SK-N-MC (cell line): ENCODE measurements around the gene SLAIN2.
A peak's percentile ranks its signal among the peaks of the same experiment; 100 is the strongest.

ENCODE experiments used
- DNase-seq: peaks from one replicate; pipeline ENCODE4 v3.0.0-alpha.2; 2011; ENCODE audit warnings: low read depth, low spot score
- H3K27ac ChIP-seq: fragments of 200-600 bp; sonication (generic); 2 replicates; pipeline ENCODE4 v1.5.1; 2016; ENCODE audit warnings: mixed run types
- H3K36me3 ChIP-seq: fragments of 200-600 bp; sonication (generic); 2 replicates; pipeline ENCODE4 v1.6.1; 2017; ENCODE audit warnings: antibody characterized with exemption, low read length, mixed read lengths; ENCODE audit not compliant: insufficient read depth
- H3K4me3 ChIP-seq: fragments of 200-600 bp; sonication (generic); 2 replicates; pipeline ENCODE4 v1.5.1; 2016
- H3K9ac ChIP-seq: fragments of 200-600 bp; sonication (generic); 2 replicates; pipeline ENCODE4 v1.8.0; 2017; ENCODE audit warnings: mixed run types, mixed read lengths; ENCODE audit not compliant: insufficient read length
- H3K9me3 ChIP-seq: fragments of 200-600 bp; sonication (generic); 2 replicates; pipeline ENCODE4 v1.6.1; 2017; ENCODE audit warnings: low read depth, mild to moderate bottlenecking, antibody characterized with exemption, low read length, moderate library complexity, mixed read lengths
- EZH2 ChIP-seq: fragments of 200-600 bp; sonication (generic); IDR thresholded peaks from one replicate; pipeline ENCODE4 v1.6.1; 2017; ENCODE audit warnings: antibody characterized with exemption
- FOXP2 ChIP-seq: optimal IDR thresholded peaks from 2 replicates; pipeline ENCODE3; 2011; ENCODE audit warnings: mild to moderate bottlenecking, moderate library complexity; ENCODE audit not compliant: insufficient read depth; ENCODE audit errors: extremely low read length, control extremely low read depth
- POLR2AphosphoS5 ChIP-seq: IDR thresholded peaks from 2 replicates; pipeline ENCODE4 v1.6.1; 2012; ENCODE audit warnings: mild to moderate bottlenecking, low read depth, low read length, borderline replicate concordance

SLAIN2 gene

GRCh38 chr4:48369771-48370170 lies 28.4 kb downstream of the SLAIN2 start:
- no peaks in the 10 kb centered on the region for H3K9me3 ChIP-seq
- no peak overlapping the region; the same call in 1 of the 2 replicates for H3K27ac ChIP-seq
- no peak for DNase-seq
- H3K4me3 ChIP-seq: no peak overlapping the region
- H3K36me3 ChIP-seq: no peaks in the 10 kb centered on the region
- TF ChIP-seq POLR2AphosphoS5 (no peak), EZH2 (no peak), FOXP2 (no peak)
- H3K9ac ChIP-seq: peak overlapping the region; percentile 45

GRCh38 chr4:48370260-48371134 lies 29.2 kb downstream of the SLAIN2 start:
- Histone ChIP-seq H3K9ac (no peak overlapping the region), H3K9me3 (no peaks in the 10 kb centered on the region), H3K36me3 (no peaks in the 10 kb centered on the region), H3K27ac (peak overlapping the region; percentile 67; the same call in 1 of the 2 replicates), H3K4me3 (peak overlapping the region; percentile 16; the same call in 1 of the 2 replicates)
- TF ChIP-seq FOXP2 (no peak), POLR2AphosphoS5 (no peak)
- DNase-seq: no peak

GRCh38 chr4:48372272-48372671 lies 30.9 kb downstream of the SLAIN2 start:
- no peaks in the 10 kb centered on the region for H3K36me3 ChIP-seq
- H3K27ac ChIP-seq: no peak overlapping the region
- H3K9me3 ChIP-seq: no peaks in the 10 kb centered on the region
- TF ChIP-seq EZH2: no peak
- no peak for TF ChIP-seq FOXP2
- no peak for TF ChIP-seq POLR2AphosphoS5
- no peak for DNase-seq
- no peak overlapping the region for H3K4me3 ChIP-seq
- H3K9ac ChIP-seq: no peak overlapping the region

GRCh38 chr4:48375651-48376304 lies 34.4 kb downstream of the SLAIN2 start:
- H3K4me3 ChIP-seq: no peak overlapping the region
- H3K9me3 ChIP-seq: no peaks in the 10 kb centered on the region
- H3K9ac ChIP-seq: no peak overlapping the region
- no peak for TF ChIP-seq FOXP2
- no peak for TF ChIP-seq EZH2
- no peak for TF ChIP-seq POLR2AphosphoS5
- H3K36me3 ChIP-seq: peaks cover 8% of the 10 kb centered on the region
- H3K27ac ChIP-seq: peak overlapping the region; percentile 68
- no peak for DNase-seq

GRCh38 chr4:48379587-48380180 lies 38.4 kb downstream of the SLAIN2 start:
- Histone ChIP-seq H3K36me3 (peaks cover 36% of the 10 kb centered on the region), H3K9me3 (no peaks in the 10 kb centered on the region), H3K9ac (peak overlapping the region; percentile 21), H3K4me3 (peak overlapping the region; percentile 25), H3K27ac (peak overlapping the region; percentile 88)
- TF ChIP-seq FOXP2 (no peak), POLR2AphosphoS5 (no peak), EZH2 (no peak)
- DNase-seq: no peak

- H3K36me3 ChIP-seq: peaks cover 46% of the 10 kb centered on the region
- DNase-seq: no peak
- 0 out of 2 replicates have a peak overlapping the region, but pooled peaks have one; percentile 25 for H3K4me3 ChIP-seq
- peak overlapping the region; percentile 88 for H3K27ac ChIP-seq
- no peak overlapping the region for H3K9ac ChIP-seq
- TF ChIP-seq FOXP2 (no peak), EZH2 (no peak), POLR2AphosphoS5 (no peak)
- no peaks in the 10 kb centered on the region for H3K9me3 ChIP-seq
These were observed 39.3 kb downstream of the SLAIN2 start for GRCh38 chr4:48380583-48381167.

GRCh38 chr4:48388525-48389154 lies 47.3 kb downstream of the SLAIN2 start:
- Histone ChIP-seq H3K4me3 (no peak overlapping the region), H3K27ac (no peak overlapping the region), H3K36me3 (peaks cover 39% of the 10 kb centered on the region), H3K9ac (no peak overlapping the region), H3K9me3 (no peaks in the 10 kb centered on the region)
- no peak for DNase-seq
- TF ChIP-seq FOXP2 (no peak), POLR2AphosphoS5 (no peak), EZH2 (no peak)
